GM06990 (cell line): ENCODE measurements around the gene RSRC2.
A peak's percentile ranks its signal among the peaks of the same experiment; 100 is the strongest.
"Not testable (repeated sequence)": the region's sequence is repeated elsewhere in the genome, so short reads cannot be mapped to it uniquely, and the experiment has no call there.

Experiments
- DNase-seq: peaks from one replicate; pipeline ENCODE4 v3.0.0-alpha.2; 2011; ENCODE audit not compliant: insufficient read length; ENCODE audit errors: extremely low read depth
- H3K27me3 ChIP-seq: replicated peaks from 2 replicates; pipeline ENCODE4 v1.6.0; 2011; ENCODE audit warnings: low read length; ENCODE audit not compliant: control insufficient read depth, insufficient read depth
- H3K36me3 ChIP-seq: 2 replicates; pipeline ENCODE4 v1.5.1; 2011; ENCODE audit warnings: low read length; ENCODE audit not compliant: control insufficient read depth, insufficient read depth
- H3K4me3 ChIP-seq: replicated peaks from 2 replicates; pipeline ENCODE4 v1.5.1; 2011; ENCODE audit warnings: low read depth, mild to moderate bottlenecking, control low read depth, low read length
- TF ChIP-seq, protein P1 (sequence below): IDR thresholded peaks from 2 replicates; pipeline ENCODE4 v1.5.1; 2011; ENCODE audit warnings: low read length, control low read depth, mild to moderate bottlenecking, inconsistent platforms; ENCODE audit not compliant: insufficient read depth, poor library complexity, severe bottlenecking

The RSRC2 gene, protein sequence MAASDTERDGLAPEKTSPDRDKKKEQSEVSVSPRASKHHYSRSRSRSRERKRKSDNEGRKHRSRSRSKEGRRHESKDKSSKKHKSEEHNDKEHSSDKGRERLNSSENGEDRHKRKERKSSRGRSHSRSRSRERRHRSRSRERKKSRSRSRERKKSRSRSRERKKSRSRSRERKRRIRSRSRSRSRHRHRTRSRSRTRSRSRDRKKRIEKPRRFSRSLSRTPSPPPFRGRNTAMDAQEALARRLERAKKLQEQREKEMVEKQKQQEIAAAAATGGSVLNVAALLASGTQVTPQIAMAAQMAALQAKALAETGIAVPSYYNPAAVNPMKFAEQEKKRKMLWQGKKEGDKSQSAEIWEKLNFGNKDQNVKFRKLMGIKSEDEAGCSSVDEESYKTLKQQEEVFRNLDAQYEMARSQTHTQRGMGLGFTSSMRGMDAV

GRCh38 chr12:122526683-122527477 lies at the start of gene RSRC2, which contains the start of gene KNTC1:
RSRC2 (minus strand) TSS chr12:122526936; CDS start chr12:122526853, 83 bp downstream.
KNTC1 (plus strand) TSS chr12:122527249; CDS start chr12:122530064, 2,815 bp downstream.
- peaks cover under 1% of the 10 kb centered on the region; the same call in 1 of the 2 replicates for H3K36me3 ChIP-seq
- TF ChIP-seq, protein P1, sequence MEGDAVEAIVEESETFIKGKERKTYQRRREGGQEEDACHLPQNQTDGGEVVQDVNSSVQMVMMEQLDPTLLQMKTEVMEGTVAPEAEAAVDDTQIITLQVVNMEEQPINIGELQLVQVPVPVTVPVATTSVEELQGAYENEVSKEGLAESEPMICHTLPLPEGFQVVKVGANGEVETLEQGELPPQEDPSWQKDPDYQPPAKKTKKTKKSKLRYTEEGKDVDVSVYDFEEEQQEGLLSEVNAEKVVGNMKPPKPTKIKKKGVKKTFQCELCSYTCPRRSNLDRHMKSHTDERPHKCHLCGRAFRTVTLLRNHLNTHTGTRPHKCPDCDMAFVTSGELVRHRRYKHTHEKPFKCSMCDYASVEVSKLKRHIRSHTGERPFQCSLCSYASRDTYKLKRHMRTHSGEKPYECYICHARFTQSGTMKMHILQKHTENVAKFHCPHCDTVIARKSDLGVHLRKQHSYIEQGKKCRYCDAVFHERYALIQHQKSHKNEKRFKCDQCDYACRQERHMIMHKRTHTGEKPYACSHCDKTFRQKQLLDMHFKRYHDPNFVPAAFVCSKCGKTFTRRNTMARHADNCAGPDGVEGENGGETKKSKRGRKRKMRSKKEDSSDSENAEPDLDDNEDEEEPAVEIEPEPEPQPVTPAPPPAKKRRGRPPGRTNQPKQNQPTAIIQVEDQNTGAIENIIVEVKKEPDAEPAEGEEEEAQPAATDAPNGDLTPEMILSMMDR = no peak
- peak within 1 kb of the TSS; percentile 95 for H3K4me3 ChIP-seq
- H3K27me3 ChIP-seq = no peaks in the 10 kb centered on the region
- DNase-seq = peak; percentile 96

- no peaks in the 10 kb centered on the region for H3K27me3 ChIP-seq
- H3K4me3 ChIP-seq = no peak overlapping the region
- no peak for DNase-seq
- TF ChIP-seq, protein P1 = no peak
- peaks cover 4% of the 10 kb centered on the region for H3K36me3 ChIP-seq
Observed at GRCh38 chr12:122571821-122572220, 45.1 kb upstream of the RSRC2 start.

GRCh38 chr12:122570006-122570405 lies 43.3 kb upstream of the RSRC2 start:
- H3K4me3 ChIP-seq, H3K36me3 ChIP-seq, H3K27me3 ChIP-seq, DNase-seq: not testable (repeated sequence)

DNA sequence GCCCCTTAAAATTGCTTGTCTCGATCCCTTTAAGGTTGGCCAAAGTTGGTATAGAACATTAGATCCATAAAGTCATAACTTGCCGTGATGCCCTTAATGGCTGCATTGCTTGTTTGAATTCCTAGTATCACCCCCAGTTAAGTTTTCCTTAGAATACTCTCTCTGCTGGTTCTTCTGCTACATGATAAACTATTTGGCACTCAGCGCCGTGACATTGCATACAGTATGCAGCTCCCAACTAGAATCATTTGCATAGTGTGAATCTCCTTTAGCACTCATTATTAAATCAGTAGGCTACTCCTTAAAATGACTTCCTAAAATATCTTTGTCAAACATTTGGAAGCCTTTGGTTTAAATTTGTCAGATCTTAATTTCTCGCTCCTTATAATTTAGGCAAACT lies 42.6 kb upstream of the RSRC2 start:
- Histone ChIP-seq H3K4me3 (no peak overlapping the region), H3K36me3 (peaks cover 2% of the 10 kb centered on the region), H3K27me3 (no peaks in the 10 kb centered on the region)
- DNase-seq = no peak
- TF ChIP-seq, protein P1 = no peak

DNA sequence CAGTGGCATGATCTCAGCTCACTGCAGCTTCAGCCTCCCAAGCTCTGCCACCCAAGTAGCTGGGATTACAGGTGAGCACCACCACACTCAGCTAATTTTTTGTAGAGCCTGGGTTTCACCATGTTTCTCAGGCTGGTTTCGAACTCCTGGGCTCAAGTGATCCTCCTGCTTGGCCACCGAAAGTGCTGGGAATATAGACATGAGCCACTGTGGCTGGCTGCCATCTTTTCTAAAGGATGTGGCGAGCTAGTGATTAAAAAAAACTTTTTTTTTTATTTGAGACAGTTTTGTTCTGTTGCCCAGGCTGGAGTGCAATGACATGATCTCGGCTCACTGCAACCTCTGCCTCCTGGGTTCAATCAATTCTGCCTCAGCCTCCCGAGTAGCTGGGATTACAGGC lies 40.1 kb upstream of the RSRC2 start:
- not testable (repeated sequence) for H3K4me3 ChIP-seq, H3K27me3 ChIP-seq, DNase-seq, H3K36me3 ChIP-seq

GRCh38 chr12:122563361-122563760 lies 36.6 kb upstream of the RSRC2 start:
- H3K27me3 ChIP-seq = no peaks in the 10 kb centered on the region
- TF ChIP-seq, protein P1 = no peak
- no peak for DNase-seq
- H3K36me3 ChIP-seq = no peaks in the 10 kb centered on the region; the same call in 1 of the 2 replicates
- no peak overlapping the region for H3K4me3 ChIP-seq
